ENCODE measurements around the gene ATAT1. TPM values are rescaled to one million over a fixed set of nuclear protein-coding genes. Genes with fewer than 3 reads are reported as not detected.

ATAT1 gene
- total and polyA plus RNA-seq, 9 of the 15 experiments (the other 6 are each of a cell fraction or from before 2014, with no cell fraction given): 0.65 to 5.8 (median 1.6) TPM

GRCh38 chr6:30616811-30617564 lies 9.7 kb upstream of the ATAT1 start, which contains the start of gene PPP1R10 (continued):
- TF ChIP-seq IFI16 (CRISPR knock-in tag; IDR thresholded peaks at IDR 0.05): 0 out of 2 replicates have a peak, but pooled peaks have one; percentile 58
- peak; percentile 97 for TF ChIP-seq LCOR (CRISPR knock-in tag; IDR thresholded peaks at IDR 0.05)
- TF ChIP-seq RUNX1 (IDR thresholded peaks at IDR 0.05; ENCODE audit: low read depth): 0 out of 2 replicates have a peak, but pooled peaks have one; percentile 61
- TF ChIP-seq KLF1 (tag; IDR thresholded peaks at IDR 0.05): peak; percentile 100
- peak; percentile 93 for TF ChIP-seq THAP12 (CRISPR knock-in tag; IDR thresholded peaks at IDR 0.05)
- peak; percentile 63 for TF ChIP-seq RBBP5 (IDR thresholded peaks at IDR 0.05; ENCODE audit: borderline replicate concordance, insufficient read depth, low read length, poor library complexity, severe bottlenecking)
- TF ChIP-seq JUN (IDR thresholded peaks at IDR 0.05; ENCODE audit: borderline replicate concordance, low read depth, low read length): no peak
- TF ChIP-seq JUN (CRISPR knock-in tag; IDR thresholded peaks at IDR 0.05; ENCODE audit: borderline replicate concordance): no peak
- no peak for TF ChIP-seq E2F6 (IDR thresholded peaks at IDR 0.05; ENCODE audit: borderline replicate concordance in 1 of 2, extremely low read depth in 1 of 2, insufficient read depth in 1 of 2, insufficient read length in 1 of 2, low read depth in 1 of 2, low read length in 1 of 2, poor library complexity in 1 of 2, severe bottlenecking in 1 of 2)
- no peak for TF ChIP-seq BDP1 (IDR thresholded peaks at IDR 0.05; ENCODE audit: insufficient read depth, insufficient read length)
- TF ChIP-seq ATF4 (CRISPR knock-in tag; IDR thresholded peaks at IDR 0.05): peak; percentile 87
- TF ChIP-seq ZNF146 (CRISPR knock-in tag; IDR thresholded peaks at IDR 0.05; ENCODE audit: unreplicated experiment): no peak
- no peak; the same call in 1 of the 2 replicates for TF ChIP-seq ZNF511 (CRISPR knock-in tag; IDR thresholded peaks at IDR 0.05)
- TF ChIP-seq ADNP (tag; IDR thresholded peaks at IDR 0.05): no peak
- no peak for TF ChIP-seq PRMT5 (CRISPR knock-in tag; IDR thresholded peaks at IDR 0.05)
- TF ChIP-seq ZNF449 (CRISPR knock-in tag; IDR thresholded peaks at IDR 0.05): no peak; the same call in 1 of the 2 replicates
- no peak for TF ChIP-seq DIDO1 (tag; IDR thresholded peaks at IDR 0.05; ENCODE audit: low read depth)
- no peak for TF ChIP-seq EHMT2 (IDR thresholded peaks at IDR 0.05)
- no peak; the same call in none of the 2 replicates for TF ChIP-seq C11orf30 (IDR thresholded peaks at IDR 0.05; ENCODE audit: low read depth)

Data from K562 (cell line).